Stimulated activated CD8-positive, alpha-beta memory T cell treated with anti-CD3 and anti-CD28 coated beads, Interleukin-12 subunit alpha, Interleukin-12 subunit beta, amount 100 ng/mL, for 4 hours (primary cell): Measurements from ENCODE around the gene SIRT4.
A peak's percentile ranks its signal among the peaks of the same experiment; 100 is the strongest.
"Not testable (repeated sequence)": the region's sequence is repeated elsewhere in the genome, so short reads cannot be mapped to it uniquely, and the experiment has no call there.

ENCODE experiments used
- DNase-seq: peaks from one replicate; pipeline ENCODE4 v3.0.0-alpha.2; 2020; ENCODE audit warnings: low read depth

The SIRT4 gene, protein sequence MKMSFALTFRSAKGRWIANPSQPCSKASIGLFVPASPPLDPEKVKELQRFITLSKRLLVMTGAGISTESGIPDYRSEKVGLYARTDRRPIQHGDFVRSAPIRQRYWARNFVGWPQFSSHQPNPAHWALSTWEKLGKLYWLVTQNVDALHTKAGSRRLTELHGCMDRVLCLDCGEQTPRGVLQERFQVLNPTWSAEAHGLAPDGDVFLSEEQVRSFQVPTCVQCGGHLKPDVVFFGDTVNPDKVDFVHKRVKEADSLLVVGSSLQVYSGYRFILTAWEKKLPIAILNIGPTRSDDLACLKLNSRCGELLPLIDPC

DNA sequence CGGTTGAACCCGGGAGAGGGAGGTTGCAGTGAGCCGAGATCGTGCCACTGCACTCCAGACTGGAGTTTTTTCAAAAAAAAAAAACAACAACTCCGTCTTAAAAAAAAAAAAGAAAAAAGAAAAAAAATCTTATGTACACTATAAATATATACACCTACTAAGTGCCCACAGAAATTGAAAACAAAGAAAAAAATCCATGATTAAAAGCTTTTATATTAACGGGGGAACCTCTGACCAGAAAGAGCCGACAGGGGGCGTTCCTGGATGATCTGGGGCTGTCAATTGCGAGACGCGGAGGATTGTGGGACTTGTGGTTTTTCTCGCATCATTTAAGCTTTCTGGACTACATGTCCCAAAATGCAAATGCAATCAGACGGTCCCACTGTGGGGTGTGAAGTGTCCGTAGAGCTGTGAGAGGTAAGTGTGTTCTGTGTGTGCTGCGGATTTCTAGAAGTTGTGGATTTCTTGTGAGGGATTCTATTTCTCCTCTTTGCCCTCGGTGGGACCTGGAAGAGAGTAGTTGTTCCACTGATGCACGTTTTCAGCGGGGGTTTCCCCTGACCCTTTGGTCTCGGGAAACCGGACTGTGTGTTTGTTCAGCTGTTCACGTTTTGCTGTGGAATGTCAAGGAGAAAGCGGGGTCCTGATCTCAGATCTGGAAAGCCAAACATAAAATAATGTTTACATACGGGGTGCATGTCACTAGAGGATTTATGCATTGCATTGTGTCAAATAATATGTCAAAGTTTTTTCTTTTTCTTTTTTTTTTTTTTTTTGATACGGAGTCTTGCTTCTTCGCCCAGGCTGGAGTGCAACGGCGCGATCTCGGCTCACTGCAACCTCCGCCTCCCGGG is at the start of gene SIRT4:
Gene SIRT4, plus strand, starts transcription at position 360 of the 854 bp plus-strand sequence. CDS start 1,241 bp downstream, outside the sequence.
- peak; percentile 72 for DNase-seq

DNA sequence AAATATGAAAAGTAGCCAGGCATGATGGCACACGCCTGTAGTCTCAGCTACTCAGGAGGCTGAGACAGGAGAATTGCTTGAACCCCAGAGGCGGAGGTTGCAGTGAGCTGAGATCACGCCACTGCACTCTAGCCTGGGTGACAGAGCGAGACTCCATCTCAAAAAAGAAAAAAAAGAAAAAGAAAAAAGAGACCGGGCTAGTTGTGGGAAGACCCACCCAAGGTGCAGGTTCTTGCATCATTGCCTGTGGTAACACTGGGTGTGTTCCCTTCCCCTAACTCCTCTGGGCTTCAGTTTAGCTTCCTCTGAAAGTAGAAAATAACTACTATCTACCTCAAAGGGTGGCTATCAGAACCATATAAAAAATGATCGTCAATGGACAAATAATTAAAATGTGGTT is 48.8 kb upstream of the SIRT4 start:
- not testable (repeated sequence) for DNase-seq

DNA sequence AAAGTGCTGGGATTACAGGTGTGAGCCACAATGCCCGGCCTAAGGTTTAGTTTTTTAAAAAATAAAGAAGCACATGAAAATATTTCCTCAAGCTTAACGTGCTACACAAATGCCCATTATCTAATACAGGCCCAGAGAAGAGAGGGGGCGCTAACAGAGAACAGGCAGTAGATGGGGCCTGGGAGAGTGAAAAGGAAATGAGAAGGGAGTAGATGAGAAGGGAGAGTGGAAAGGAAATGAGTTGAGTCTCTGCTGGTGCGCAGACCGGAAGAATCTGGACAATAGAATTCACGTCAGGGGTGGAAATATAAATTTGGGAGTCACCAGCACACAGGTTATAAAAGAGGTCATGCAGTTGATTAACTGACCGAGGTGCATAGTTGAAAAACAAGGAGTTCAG is 47.3 kb upstream of the SIRT4 start:
- DNase-seq: no peak

DNA sequence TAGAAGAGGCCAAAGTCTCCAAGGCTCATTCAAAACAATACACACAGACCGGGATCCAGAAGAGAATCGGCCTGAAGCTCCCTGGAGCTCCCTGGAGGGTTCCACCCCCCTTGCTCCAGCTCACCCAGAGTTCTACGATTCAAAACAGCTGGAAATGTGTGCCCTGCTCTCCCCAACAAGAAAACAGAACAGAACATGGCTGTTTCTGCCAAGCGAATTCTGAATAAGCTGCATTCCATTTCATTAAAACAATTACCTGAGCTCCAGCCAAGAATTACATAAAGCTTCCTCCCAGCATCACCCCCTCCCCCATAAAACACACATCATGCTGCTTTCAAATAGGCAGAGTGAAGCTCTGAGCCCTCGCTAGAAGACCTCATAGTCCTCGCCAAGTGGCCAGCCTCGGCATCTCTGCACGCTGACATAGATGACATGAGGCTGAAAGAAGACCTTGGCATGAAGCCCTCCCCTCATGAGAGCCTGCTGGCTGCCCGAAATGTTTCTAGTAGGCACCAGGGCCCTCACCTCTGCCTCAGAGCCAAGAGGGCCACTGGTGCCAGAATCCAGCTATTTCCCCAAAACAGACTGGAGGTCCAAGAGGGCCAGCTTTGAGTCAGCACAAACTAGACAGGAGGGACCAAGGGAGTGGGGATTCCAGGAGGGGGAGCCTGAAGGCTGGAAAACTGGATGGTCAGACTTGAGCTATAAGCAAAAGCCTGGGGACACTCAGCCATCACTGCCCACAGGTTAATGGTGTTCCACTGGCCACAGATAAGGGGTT is 44.9 kb upstream of the SIRT4 start:
- no peak for DNase-seq

DNA sequence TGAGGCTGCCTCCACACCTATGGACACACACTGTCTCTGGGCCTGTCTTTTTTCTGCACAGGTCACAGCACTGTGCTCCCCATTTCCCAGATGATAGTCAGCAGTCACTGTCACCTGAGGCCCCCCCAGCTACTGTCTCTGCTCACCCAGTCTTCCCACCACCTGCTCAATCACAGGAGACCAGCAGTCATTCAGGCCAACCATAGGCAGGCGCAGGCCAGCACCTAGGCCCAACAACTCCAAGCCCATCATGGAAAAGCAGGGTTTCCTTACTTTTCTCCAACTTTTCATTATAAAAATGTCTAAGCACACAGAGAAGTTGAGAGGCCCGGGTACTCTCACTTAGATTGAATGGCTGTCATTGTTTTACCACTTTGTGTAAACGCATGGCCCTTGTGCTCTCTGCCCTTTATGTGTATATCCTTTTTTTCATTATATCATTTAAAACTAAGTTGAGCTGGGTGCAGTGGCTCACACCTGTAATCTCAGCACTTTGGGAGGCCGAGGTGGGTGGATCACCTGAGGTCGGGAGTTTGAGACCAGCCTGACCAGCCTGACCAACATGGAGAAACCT is 43.7 kb upstream of the SIRT4 start:
- no peak for DNase-seq

DNA sequence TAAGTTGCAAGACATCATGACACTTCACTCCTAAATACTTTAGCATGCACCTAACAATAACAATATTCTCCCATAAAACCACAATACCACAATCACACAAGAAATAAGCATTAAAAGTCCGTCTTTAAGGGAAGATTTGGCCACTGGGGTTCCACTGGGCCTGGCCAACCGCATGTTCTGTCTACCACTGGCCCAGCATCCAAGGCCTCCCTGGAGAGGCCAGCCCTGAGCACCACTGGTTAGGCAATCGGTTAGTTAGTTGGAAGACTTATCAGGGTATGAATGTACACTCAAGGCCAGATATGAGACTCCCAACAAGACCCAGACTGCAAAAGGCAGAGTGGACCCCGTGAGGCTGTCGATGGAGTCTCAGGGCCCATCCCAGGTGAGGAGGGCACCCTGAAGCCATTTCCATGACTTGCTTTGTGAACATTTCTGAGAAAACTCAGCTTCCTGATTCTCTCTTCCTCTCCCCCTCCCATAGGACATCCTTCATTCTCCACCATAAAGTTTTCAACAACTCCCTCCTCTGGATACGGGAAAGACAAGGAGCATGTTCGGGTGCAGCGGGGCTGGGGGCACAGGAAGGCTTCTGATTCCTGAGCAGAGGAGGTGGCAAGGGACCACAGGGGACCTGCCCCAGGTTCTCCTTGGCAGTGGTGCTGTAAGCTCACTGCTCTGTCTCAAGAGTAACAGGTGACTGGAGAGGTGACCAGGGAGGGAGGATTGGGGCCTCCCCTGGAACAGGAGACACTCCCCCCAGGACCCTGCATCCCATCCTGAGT is 42.5 kb upstream of the SIRT4 start:
- no peak for DNase-seq

DNA sequence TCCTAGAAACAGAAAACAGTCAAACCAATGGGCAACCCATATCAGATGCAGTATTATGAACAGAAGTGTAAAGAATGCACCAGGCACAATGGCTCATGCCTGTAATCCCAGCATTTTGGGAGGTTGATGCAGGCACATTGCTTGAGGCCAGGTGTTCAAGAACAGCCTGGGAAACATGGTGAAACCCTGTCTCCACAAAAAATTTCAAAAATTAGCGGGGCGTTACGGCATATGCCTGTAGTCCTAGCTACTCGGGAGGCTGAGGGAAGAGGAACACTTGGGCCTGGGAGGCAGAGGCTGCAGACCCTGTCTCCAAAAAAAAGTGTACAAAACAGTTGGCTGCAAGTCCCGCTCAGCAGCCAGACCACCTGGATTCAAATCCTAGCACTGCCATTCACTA is 41.5 kb upstream of the SIRT4 start:
- DNase-seq: no peak

DNA sequence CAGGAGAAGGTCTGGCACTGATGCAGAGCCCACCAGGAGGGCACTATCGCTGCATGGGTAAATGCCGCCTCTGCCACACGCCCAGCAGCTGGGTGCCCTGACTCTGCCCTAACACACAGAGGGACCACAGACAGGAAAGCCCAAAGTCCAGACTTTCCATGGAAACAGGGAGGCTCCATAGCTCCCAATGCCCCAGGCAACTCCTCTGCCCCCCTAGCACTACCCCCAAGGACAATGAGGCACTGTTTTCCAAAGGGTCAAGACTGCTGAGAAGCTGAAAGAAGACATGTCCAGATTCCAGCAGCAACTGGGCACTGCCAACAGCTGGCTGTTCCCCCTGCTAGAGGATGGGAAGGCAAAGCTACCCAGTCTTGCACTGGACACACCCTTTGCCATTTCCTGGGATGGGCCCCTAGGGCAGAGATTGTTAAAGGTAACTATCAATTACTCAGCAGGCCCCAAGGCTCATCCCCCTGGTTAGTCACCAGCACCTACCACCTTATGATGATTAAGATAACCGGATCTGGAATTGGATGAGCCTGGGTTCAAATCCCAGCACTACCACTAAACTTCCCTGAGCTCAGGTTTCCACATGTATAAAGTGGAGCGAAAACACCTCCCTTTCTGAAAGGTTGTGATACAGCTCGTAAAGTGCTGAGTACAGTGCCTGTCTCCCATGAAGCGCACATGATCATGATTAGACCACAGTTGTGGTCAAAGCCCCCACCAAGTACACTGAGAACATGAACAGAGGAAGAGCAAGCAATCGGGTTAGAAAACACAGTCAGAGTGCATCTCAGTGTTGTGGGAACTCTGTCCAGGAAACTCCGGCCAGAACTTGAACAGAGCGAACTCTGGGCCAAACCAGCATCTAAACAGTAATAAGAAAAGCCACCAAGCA is 39.9 kb upstream of the SIRT4 start:
- no peak for DNase-seq

DNA sequence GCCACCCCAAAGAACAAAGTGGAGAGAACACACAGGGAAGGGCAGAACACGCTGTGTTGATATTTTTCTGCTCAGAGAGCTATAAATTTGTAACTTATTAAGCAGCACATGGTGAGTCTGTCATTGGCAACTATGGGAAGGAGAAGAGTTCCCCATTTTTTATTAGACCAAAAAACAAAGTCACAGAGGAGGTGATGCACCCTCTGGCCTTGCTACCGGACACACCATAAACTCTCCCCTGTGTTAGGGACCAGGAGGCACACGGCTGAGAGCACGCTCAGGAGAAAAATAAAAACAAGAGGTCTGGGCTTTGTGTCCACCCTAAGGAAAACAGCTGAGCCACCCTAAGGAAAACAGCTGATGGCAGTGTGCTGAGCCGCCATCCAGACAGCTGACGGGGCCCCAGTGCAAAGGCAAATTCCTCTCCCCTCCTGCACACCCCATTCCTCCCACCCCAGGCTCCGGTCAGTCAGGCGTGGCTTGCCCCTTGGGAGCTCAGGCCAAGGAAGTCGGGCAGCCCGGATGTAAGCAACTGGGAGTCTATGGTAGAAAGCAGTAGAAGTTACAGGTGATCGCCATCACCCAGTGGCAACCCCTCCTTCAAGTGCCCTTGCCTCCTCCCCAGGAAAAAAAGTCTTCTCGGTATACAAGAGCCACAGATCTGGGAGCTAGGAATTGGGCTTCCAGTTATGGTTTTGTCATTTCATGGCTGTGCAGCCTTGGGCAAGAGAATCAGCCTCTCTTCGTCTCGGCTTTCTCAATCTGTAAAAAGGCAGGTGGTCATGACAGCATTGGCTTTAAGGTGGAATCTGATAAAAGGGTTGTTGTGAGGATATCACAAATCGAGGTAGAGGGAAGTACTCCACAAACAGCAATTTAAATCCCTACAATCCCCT is 39.0 kb upstream of the SIRT4 start:
- no peak for DNase-seq

DNA sequence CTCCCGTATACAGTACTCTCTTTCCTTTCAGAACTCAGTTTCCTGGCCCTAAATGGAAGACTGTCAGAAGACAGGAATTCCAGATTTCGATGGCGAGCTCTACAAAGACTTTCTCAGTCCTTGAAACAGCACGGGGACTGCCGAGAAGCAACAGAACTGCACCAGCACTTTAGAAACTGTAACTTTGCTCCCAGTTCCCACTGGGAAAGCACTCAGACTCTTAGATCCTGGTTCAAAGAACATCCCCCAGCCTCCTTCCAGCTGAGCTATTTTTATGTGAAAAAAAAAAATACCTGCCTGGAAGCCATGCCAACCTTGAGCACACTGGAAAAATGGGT is 38.4 kb upstream of the SIRT4 start:
- no peak for DNase-seq

DNA sequence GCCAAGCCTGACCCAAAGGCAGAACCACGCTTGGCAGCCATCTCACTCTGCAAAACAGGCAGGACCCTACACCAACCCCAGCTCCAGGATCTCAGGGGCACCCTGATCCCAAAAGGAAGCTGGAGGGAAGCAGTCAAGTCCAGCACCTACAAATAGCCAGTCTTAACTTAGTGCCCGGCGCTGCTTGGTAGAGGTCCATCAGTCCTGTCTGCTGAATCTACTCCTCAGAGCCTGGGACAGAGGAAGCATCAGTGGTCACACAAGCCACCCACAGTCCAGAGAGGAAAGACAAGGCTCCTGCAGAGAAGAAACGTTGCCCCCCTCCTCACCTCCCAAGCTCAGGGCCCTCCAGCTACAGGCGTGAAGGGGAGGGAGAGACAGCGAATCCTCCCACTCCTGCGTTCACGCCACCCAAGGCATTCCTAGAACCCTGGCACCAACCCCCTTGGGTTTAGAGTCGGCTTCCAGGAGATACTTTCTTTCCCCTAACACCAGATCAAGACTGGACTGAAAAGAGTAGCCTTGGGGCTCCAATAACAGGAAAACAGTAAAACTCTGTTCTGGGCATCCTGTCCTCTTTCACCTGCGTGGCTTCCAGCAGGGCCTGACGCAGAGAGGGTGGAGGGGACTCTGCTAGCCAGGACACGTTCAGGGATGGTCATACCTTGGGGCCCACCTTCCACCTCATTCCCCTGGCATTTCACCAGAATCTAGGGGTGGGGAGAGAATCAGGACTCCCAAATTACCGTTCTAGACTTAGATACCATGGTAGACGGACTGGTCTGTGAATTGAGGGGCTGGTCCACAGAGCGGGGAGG is 37.8 kb upstream of the SIRT4 start:
- no peak for DNase-seq

DNA sequence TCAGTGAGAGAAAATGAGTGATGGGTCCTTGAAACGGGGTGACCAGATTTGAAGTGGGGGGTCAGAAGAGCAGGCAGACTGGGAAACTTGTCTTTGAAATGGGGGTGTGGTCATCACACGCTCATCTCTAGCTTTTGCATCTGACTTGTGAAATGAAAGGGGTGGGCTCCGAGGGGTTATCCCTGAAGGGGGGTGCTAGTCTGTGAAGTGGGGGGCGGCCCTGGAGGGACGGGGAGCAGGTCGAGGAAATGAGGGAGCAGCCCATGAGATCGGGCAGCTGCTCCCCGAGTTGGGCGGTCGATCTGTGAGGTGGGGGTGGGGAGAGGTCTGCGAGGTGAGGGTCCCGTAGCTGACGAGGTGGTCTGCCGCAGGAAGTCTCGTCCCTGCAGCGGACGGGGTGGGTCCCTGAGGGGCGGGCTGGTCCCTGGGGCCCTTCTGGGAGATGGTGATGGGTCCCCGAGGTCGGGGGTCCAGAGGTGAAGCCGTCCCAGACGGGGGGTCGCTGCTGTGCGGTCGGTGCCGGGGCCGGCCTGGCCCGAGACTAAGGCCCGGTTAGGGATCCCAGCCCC is 37.1 kb upstream of the SIRT4 start:
- DNase-seq: no peak

DNA sequence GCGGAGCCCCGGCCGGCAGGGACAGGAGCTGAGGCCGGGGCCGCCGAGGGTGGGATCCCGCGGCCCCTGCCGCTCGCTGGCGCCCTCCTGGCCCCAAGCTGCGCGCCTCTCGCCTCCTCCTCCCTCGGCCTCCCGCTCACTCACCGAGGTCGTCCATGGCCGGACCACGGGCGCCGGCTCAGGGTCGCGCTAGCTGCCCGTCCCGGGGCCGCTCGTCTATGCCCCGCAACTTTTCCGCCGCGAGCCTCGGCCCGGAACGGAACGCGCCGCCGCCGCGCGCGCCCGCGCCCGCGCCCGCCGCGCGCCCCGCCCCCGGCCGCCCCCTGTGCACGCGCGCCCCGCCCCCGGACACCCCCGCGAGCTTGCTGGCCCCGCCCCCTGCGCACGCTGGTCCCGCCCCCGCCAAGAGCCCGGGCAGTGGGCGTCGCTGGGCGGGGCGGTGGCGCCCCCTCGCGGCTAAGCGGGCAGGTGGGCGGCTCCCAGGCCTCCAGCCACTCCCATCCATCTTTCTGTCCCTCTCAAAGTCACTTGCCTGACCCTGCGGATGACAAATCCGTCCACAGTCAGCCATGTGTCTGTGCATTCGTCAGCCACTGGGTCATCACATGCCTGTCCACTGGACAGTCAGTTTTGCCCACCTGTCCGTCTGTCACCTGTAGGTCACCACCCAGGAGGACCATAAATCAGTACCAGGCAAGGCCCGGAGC is 36.5 kb upstream of the SIRT4 start, which contains the start of gene PXN:
Gene PXN, minus strand, starts transcription at position 258 of the 707 bp plus-strand sequence. Its CDS starts 101 bp downstream, at position 157.
- peak; percentile 84 for DNase-seq

DNA sequence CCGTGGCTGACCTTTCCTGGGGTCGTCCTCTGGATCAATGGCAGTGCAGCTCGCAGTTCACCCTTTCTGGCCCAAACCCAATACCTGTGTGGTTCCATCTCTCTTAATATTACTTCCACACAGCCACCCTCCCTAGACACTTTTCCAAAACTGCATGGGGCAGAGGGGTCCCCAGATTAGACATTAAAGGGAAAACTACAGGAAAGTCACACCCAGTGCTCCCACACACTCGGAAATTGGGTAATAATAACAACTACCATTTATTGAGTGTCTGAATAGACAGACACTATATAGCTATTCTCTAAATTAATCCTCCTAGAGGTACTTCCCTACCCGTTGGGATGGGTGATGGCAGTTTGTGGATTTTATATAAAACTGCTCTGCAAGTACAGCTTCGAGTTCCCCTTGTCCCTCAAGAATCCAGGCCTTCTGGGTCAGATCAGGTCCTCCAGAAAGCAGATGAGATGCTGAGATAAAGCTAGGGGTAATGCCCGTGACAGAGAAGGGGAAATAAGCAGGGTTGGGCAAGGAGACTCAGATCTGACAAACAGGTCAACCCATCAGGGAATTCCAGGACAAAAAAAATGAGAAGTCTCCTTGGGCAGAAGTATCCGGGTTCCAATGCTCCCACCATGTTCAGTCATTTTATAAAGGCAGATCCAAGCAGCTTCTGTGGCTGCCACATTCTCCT is 35.8 kb upstream of the SIRT4 start:
- no peak for DNase-seq

DNA sequence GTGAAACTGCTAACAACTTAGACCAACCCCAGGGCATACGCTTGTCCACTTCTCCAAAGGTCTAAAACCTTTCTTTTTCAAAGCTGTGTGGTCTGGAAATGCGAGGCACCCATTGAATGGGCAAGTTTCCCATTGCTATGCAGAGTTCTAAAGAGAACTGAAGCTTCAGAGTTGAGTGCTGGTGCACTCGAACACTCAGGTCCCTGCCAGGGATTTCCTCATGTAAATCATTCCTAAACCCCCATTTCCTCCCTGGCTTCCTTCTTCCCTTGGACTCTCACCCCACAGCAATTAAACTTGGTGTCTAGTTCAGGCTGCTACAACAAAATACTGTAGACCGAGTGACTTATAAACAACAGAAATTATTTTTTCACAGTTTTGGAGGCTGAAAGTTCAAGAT is 34.4 kb upstream of the SIRT4 start:
- no peak for DNase-seq

DNA sequence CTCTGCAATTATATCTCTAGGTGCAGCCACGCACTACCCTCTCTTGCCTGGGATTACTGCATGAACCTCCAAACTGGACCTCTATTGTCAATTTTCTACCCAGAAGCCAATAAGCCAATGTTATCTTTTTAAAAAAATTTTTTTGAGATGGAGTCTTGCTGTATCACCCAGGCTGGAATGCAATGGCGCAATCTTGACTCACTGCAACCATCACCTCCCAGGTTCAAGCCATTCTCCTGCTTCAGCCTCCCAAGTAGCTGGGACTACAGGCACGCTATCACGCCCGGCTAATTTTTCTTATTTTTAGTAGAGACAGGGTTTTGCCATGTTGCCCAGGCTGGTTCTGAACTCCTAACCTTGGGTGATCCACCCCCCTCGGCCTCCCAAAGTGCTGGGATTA is 25.4 kb upstream of the SIRT4 start:
- DNase-seq: no peak
